Hematopoietic multipotent progenitor cell (in vitro differentiated cells): ENCODE data around the gene PLPP2. TPM values are rescaled to one million over a fixed set of nuclear protein-coding genes. Genes with fewer than 3 reads are reported as not detected.
"Not testable (repeated sequence)": the region's sequence is repeated elsewhere in the genome, so short reads cannot be mapped to it uniquely, and the experiment has no call there.

ENCODE experiments used
- DNase-seq, 3 donors: peaks; one replicate each; pipeline ENCODE4 v3.0.0-alpha.2; 2011 to 2015; ENCODE audit warnings: low read depth in 2 of 3, low spot score in 2 of 3
- total RNA-seq: library from RNA; depleted of rRNA; stranded (reverse); fragments of >200 nt; gene quantifications from one replicate; pipeline ENCODE4 v1.2.3, GENCODE V29; 2012

PLPP2 gene
- total RNA-seq, 1 donor = 1.1 TPM

- no peak for DNase-seq
Observed at GRCh38 chr19:275958-276646, 15.1 kb downstream of the PLPP2 start.

GRCh38 chr19:275000-275399 is 16.2 kb downstream of the PLPP2 start:
- DNase-seq = no peak

GRCh38 chr19:273393-273792 is 17.8 kb downstream of the PLPP2 start:
- no peak for DNase-seq

- peak in 1 of 3 donors; percentile 16 for DNase-seq
Observed at GRCh38 chr19:271856-272255, 19.3 kb downstream of the PLPP2 start.

- DNase-seq = not testable (repeated sequence)
Observed at GRCh38 chr19:270766-271318, 20.4 kb downstream of the PLPP2 start.

GRCh38 chr19:269241-269640 is 22.0 kb downstream of the PLPP2 start:
- DNase-seq = no peak

- DNase-seq = no peak
Observed at GRCh38 chr19:262125-262524, 29.1 kb downstream of the PLPP2 start.

GRCh38 chr19:256804-257203 is 34.4 kb downstream of the PLPP2 start:
- not testable (repeated sequence) for DNase-seq

GRCh38 chr19:252421-253186 is 38.6 kb downstream of the PLPP2 start:
- DNase-seq = not testable (repeated sequence)

GRCh38 chr19:246551-246950 is 44.7 kb downstream of the PLPP2 start:
- no peak for DNase-seq

GRCh38 chr19:245900-246299 is 45.3 kb downstream of the PLPP2 start:
- not testable (repeated sequence) for DNase-seq

GRCh38 chr19:245457-245856 is 45.7 kb downstream of the PLPP2 start:
- no peak for DNase-seq

Other genes starting within 250 kb of the PLPP2 start
- gene OR4F17, start 184.3 kb downstream of the PLPP2 start, total RNA-seq = under 0.01 TPM
- gene MIER2, start 53.4 kb upstream of the PLPP2 start, total RNA-seq = 10.5 TPM
- gene C2CD4C, start 117.7 kb upstream of the PLPP2 start, total RNA-seq = not detected
- gene SHC2, start 169.6 kb upstream of the PLPP2 start, total RNA-seq = under 0.01 TPM
- 0.27 TPM for gene MADCAM1, start 205.1 kb upstream of the PLPP2 start, total RNA-seq
- gene TPGS1, start 216.1 kb upstream of the PLPP2 start, total RNA-seq = 59.0 TPM
- gene CDC34, start 240.4 kb upstream of the PLPP2 start, total RNA-seq = 49.3 TPM